Endodermal cell (in vitro differentiated cells): ENCODE data around the gene ABHD5. TPM values are rescaled to one million over a fixed set of nuclear protein-coding genes. Genes with fewer than 3 reads are reported as not detected.
"Not testable (repeated sequence)": the region's sequence is repeated elsewhere in the genome, so short reads cannot be mapped to it uniquely, and the experiment has no call there.

Source experiments
- DNase-seq: peaks from one replicate; pipeline ENCODE4 v3.0.0-alpha.2; 2017
- H3K27ac ChIP-seq: 2 replicates; pipeline ENCODE4 v1.5.1; 2013; ENCODE audit warnings: mild to moderate bottlenecking, low read depth, low read length, moderate library complexity
- H3K27me3 ChIP-seq: 2 replicates; pipeline ENCODE4 v1.6.1; 2013; ENCODE audit warnings: mild to moderate bottlenecking, low read length, moderate library complexity; ENCODE audit not compliant: insufficient read depth, control insufficient read depth, poor library complexity, severe bottlenecking
- H3K36me3 ChIP-seq: 2 replicates; pipeline ENCODE4 v1.7.0; 2013; ENCODE audit warnings: mild to moderate bottlenecking, low read length, moderate library complexity; ENCODE audit not compliant: control insufficient read depth, insufficient read depth
- H3K4me1 ChIP-seq: one replicate; pipeline ENCODE4 v1.7.0; 2013; ENCODE audit warnings: low read length; ENCODE audit not compliant: control insufficient read depth, insufficient read depth
- H3K4me3 ChIP-seq: 2 replicates; pipeline ENCODE4 v1.5.1; 2013; ENCODE audit warnings: mild to moderate bottlenecking, low read length, moderate library complexity
- H3K9ac ChIP-seq: 2 replicates; pipeline ENCODE4 v1.6.1; 2013; ENCODE audit warnings: mild to moderate bottlenecking, low read length, moderate library complexity; ENCODE audit not compliant: poor library complexity, severe bottlenecking; ENCODE audit errors: extremely low read depth
- H3K9me3 ChIP-seq: 2 replicates; pipeline ENCODE4 v1.6.1; 2013; ENCODE audit warnings: mild to moderate bottlenecking, low read length, moderate library complexity; ENCODE audit not compliant: control insufficient read depth
- H3K27ac Mint-ChIP-seq: 2 replicates; pipeline ENCODE4 v1.8.0; 2020; ENCODE audit warnings: mixed read lengths
- H3K27me3 Mint-ChIP-seq: 2 replicates; pipeline ENCODE4 v1.8.0; 2021; ENCODE audit warnings: mild to moderate bottlenecking, mixed read lengths; ENCODE audit not compliant: insufficient read depth
- H3K36me3 Mint-ChIP-seq: 2 replicates; pipeline ENCODE4 v1.8.0; 2020; ENCODE audit warnings: low read depth, mixed read lengths
- H3K4me1 Mint-ChIP-seq: 2 replicates; pipeline ENCODE4 v1.8.0; 2020; ENCODE audit warnings: mixed read lengths
- H3K4me3 Mint-ChIP-seq: 2 replicates; pipeline ENCODE4 v1.8.0; 2020; ENCODE audit warnings: mild to moderate bottlenecking, moderate library complexity, mixed read lengths
- H3K9me3 Mint-ChIP-seq: 2 replicates; pipeline ENCODE4 v1.8.0; 2020; ENCODE audit warnings: mild to moderate bottlenecking, mixed read lengths
- WGBS, 2 experiments: methylation state at CpG; one replicate each; pipeline versions ENCODE4 v1.1.5 to v1.1.7; 2013; ENCODE audit warnings: missing lambda C conversion rate in 2 of 2, mixed read lengths in 1 of 2; ENCODE audit not compliant: insufficient coverage in 1 of 2, insufficient read length in 1 of 2; 5-methylcytosine and 5-hydroxymethylcytosine counted together
- total RNA-seq, 2 donors: library from RNA; stranded (reverse); fragmentation: NEBNext Ultra II Directional in 1 of 2; extraction: Animal tissue kit (Norgen Biotek cat#: 25700) in 1 of 2; gene quantifications; 2 replicates in 1 of 2; 3 replicates in 1 of 2; pipeline ENCODE4 v1.2.1, GENCODE V29; 2021
- TF ChIP-seq, protein P1 (sequence below): fragments of 200-600 bp; sonication (generic); conservative IDR thresholded peaks from 2 replicates; pipeline ENCODE4 v1.5.0; 2021; ENCODE audit warnings: antibody characterized with exemption, mild to moderate bottlenecking

Gene ABHD5
- total RNA-seq, 2 donors from 2014 or later, result 20.5 to 24.1 TPM

DNA sequence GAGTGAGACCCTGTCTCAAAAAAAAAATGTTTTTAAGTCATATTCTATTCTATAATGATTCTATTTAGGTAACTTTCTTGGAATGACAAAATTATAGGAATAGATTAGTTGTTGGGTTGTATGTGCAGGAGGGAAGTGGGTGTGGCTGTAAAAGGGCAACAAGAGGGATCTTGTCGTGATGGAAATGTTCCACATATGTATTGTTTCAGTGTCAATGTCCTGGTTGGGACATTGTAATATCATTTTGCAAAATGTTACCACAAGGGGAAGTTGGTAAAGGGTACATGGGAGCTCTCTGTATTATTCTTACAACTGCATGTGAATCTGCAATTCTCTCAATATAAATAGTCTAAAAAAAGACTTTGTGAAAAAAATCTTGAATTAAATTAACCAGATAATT, 14.3 kb upstream of the ABHD5 start:
- 60 to 93% methylated on average over 1 of the region's 1 CpG for WGBS, 2 experiments
- no peak overlapping the region for H3K27ac Mint-ChIP-seq
- no peak for DNase-seq

DNA sequence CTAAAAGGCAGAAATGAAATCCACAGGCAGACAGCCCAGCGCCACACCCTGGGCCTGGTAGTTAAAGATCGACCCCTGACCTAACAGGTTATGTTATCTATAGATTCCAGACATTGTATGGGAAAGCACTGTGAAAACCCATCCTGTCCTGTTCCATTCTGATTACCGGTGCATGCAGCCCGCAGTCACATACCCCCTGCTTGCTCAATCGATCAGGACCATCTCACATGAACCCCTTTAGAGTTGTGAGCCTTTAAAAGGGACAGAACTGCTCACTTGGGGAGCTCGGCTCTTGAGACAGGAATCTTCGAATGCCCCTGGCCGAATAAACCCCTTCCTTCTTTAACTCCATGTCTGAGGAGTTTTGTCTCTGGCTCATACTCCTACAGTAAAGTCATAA, 12.4 kb upstream of the ABHD5 start:
- peaks cover 52% of the 10 kb centered on the region for H3K9me3 Mint-ChIP-seq
- 93 to 96% methylated on average over 3 to 8 of the region's 8 CpGs for WGBS, 2 experiments
- H3K27ac ChIP-seq, H3K4me1 ChIP-seq, H3K4me3 Mint-ChIP-seq, H3K36me3 ChIP-seq, H3K9ac ChIP-seq, H3K27me3 ChIP-seq, H3K4me1 Mint-ChIP-seq, H3K4me3 ChIP-seq, H3K27ac Mint-ChIP-seq, DNase-seq: not testable (repeated sequence)
- H3K36me3 Mint-ChIP-seq, result peaks cover 25% of the 10 kb centered on the region
- H3K27me3 Mint-ChIP-seq, result peaks cover 16% of the 10 kb centered on the region
- H3K9me3 ChIP-seq, result peaks cover 18% of the 10 kb centered on the region

More for the DNA sequence above, 14.3 kb upstream of the ABHD5 start:
- no peak overlapping the region for H3K4me3 Mint-ChIP-seq
- peaks cover 42% of the 10 kb centered on the region for H3K9me3 Mint-ChIP-seq
- no peaks in the 10 kb centered on the region for H3K4me1 Mint-ChIP-seq
- H3K9me3 ChIP-seq, result peaks cover 18% of the 10 kb centered on the region
- H3K36me3 Mint-ChIP-seq, result peaks cover 25% of the 10 kb centered on the region
- H3K4me1 ChIP-seq, result no peaks in the 10 kb centered on the region
- TF ChIP-seq, protein P1, sequence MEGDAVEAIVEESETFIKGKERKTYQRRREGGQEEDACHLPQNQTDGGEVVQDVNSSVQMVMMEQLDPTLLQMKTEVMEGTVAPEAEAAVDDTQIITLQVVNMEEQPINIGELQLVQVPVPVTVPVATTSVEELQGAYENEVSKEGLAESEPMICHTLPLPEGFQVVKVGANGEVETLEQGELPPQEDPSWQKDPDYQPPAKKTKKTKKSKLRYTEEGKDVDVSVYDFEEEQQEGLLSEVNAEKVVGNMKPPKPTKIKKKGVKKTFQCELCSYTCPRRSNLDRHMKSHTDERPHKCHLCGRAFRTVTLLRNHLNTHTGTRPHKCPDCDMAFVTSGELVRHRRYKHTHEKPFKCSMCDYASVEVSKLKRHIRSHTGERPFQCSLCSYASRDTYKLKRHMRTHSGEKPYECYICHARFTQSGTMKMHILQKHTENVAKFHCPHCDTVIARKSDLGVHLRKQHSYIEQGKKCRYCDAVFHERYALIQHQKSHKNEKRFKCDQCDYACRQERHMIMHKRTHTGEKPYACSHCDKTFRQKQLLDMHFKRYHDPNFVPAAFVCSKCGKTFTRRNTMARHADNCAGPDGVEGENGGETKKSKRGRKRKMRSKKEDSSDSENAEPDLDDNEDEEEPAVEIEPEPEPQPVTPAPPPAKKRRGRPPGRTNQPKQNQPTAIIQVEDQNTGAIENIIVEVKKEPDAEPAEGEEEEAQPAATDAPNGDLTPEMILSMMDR, result no peak
- no peak overlapping the region for H3K27ac ChIP-seq
- no peak overlapping the region for H3K9ac ChIP-seq
- H3K4me3 ChIP-seq, result no peak overlapping the region
- H3K27me3 ChIP-seq, result no peaks in the 10 kb centered on the region
- peaks cover 36% of the 10 kb centered on the region for H3K27me3 Mint-ChIP-seq
- no peaks in the 10 kb centered on the region for H3K36me3 ChIP-seq

DNA sequence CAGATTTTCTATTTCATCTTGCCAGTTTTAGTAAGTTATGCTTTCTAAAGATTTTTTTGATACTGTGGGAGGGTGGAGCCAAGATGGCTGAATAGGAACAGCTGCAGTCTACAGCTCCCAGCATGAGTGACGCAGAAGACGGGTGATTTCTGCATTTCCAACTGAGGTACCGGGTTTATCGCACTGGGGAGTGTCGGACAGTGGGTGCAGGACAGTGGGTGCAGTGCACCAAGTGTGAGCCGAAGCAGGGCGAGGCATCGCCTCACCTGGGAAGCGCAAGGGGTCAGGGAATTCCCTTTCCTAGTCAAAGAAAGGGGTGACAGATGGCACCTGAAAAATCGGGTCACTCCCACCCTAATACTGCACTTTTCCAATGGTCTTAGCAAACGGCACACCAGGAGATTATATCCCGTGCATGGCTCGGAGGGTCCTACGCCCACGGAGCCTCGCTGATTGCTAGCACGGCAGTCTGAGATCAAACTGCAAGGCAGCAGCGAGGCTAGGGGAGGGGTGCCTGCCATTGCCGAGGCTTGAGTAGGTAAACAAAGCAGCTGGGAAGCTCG, 11.8 kb upstream of the ABHD5 start:
- not testable (repeated sequence) for H3K4me3 ChIP-seq, H3K27me3 ChIP-seq, H3K9ac ChIP-seq, DNase-seq, H3K27ac ChIP-seq, H3K27ac Mint-ChIP-seq, H3K36me3 ChIP-seq, H3K4me1 ChIP-seq, H3K4me1 Mint-ChIP-seq, H3K4me3 Mint-ChIP-seq
- peaks cover 18% of the 10 kb centered on the region for H3K9me3 ChIP-seq
- Mint-ChIP-seq H3K36me3 (peaks cover 25% of the 10 kb centered on the region), H3K9me3 (peaks cover 53% of the 10 kb centered on the region), H3K27me3 (peaks cover 10% of the 10 kb centered on the region)
- 92 to 95% methylated on average over 11 to 19 of the region's 20 CpGs for WGBS, 2 experiments

DNA sequence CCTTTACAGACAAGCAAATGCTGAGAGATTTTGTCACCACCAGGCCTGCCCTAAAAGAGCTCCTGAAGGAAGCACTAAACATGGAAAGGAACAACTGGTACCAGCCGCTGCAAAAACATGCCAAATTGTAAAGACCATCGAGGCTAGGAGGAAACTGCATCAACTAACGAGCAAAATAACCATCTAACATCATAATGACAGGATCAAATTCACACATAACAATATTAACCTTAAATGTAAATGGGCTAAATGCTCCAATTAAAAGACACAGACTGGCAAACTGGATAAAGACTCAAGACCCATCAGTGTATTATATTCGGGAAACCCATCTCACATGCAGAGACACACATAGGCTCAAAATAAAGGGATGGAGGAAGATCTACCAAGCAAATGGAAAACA, 9.9 kb upstream of the ABHD5 start:
- not testable (repeated sequence) for H3K27ac Mint-ChIP-seq, H3K36me3 ChIP-seq, H3K27me3 Mint-ChIP-seq, H3K4me3 ChIP-seq, H3K27ac ChIP-seq, H3K4me1 ChIP-seq, H3K9ac ChIP-seq, H3K4me3 Mint-ChIP-seq, DNase-seq, H3K27me3 ChIP-seq, H3K4me1 Mint-ChIP-seq
- peaks cover 25% of the 10 kb centered on the region for H3K36me3 Mint-ChIP-seq
- WGBS, 2 experiments, result no CpG with 5 or more reads among the region's 4 CpGs
- H3K9me3 ChIP-seq, result peaks cover 18% of the 10 kb centered on the region
- H3K9me3 Mint-ChIP-seq, result peaks cover 56% of the 10 kb centered on the region
